MG63 (cell line): ENCODE measurements around the gene CDS2. TPM values are rescaled to one million over a fixed set of nuclear protein-coding genes. Genes with fewer than 3 reads are reported as not detected.
A peak's percentile ranks its signal among the peaks of the same experiment; 100 is the strongest.

Experiments used
- DNase-seq: peaks from one replicate; pipeline ENCODE4 v3.0.0-alpha.2; 2020
- H3K27me3 ChIP-seq: fragments of 250-450 bp; sonication (Bioruptor Pico); 2 replicates; pipeline ENCODE4 v1.5.1; 2020; ENCODE audit warnings: mild to moderate bottlenecking, moderate library complexity
- H3K36me3 ChIP-seq: fragments of 250-450 bp; sonication (Bioruptor Pico); 2 replicates; pipeline ENCODE4 v1.5.1; 2020; ENCODE audit warnings: mild to moderate bottlenecking, moderate library complexity
- H3K4me3 ChIP-seq: fragments of 250-450 bp; sonication (Bioruptor Pico); 2 replicates; pipeline ENCODE4 v1.5.1; 2020; ENCODE audit warnings: mild to moderate bottlenecking, moderate library complexity
- H3K9me3 ChIP-seq: fragments of 250-450 bp; sonication (Bioruptor Pico); 2 replicates; pipeline ENCODE4 v1.5.1; 2020; ENCODE audit warnings: mild to moderate bottlenecking, moderate library complexity
- total RNA-seq: library from RNA; depleted of rRNA; stranded (reverse); fragments of >200 nt; shearing (Covaris generic); gene quantifications from 2 replicates; pipeline ENCODE4 v1.2.3, GENCODE V29; 2014; ENCODE audit warnings: low replicate concordance

CDS2 gene
- total RNA-seq, 1 experiment from 2014 or later: 4.0 TPM

DNA sequence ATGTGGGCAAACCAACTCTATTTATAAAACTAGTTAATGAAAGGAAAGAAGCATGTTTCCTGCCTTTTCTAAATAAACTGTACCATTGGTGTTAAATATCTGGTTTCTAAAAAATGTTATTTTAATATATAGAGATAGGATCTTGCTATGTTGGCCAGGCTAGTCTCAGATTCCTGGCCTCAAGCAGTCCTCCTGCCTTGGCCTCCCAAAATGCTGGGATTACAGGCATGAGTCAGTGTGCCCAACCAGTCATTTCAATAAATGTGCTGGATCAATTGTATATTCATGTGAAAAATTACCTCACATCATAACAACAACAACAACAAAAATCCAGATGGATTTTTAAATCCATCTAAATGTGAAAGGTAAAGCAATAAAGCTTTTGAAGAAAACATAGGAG lies 80.3 kb downstream of the CDS2 start:
- Histone ChIP-seq H3K27me3 (no peaks in the 10 kb centered on the region), H3K4me3 (no peak overlapping the region), H3K9me3 (no peaks in the 10 kb centered on the region), H3K36me3 (no peaks in the 10 kb centered on the region)
- no peak for DNase-seq

DNA sequence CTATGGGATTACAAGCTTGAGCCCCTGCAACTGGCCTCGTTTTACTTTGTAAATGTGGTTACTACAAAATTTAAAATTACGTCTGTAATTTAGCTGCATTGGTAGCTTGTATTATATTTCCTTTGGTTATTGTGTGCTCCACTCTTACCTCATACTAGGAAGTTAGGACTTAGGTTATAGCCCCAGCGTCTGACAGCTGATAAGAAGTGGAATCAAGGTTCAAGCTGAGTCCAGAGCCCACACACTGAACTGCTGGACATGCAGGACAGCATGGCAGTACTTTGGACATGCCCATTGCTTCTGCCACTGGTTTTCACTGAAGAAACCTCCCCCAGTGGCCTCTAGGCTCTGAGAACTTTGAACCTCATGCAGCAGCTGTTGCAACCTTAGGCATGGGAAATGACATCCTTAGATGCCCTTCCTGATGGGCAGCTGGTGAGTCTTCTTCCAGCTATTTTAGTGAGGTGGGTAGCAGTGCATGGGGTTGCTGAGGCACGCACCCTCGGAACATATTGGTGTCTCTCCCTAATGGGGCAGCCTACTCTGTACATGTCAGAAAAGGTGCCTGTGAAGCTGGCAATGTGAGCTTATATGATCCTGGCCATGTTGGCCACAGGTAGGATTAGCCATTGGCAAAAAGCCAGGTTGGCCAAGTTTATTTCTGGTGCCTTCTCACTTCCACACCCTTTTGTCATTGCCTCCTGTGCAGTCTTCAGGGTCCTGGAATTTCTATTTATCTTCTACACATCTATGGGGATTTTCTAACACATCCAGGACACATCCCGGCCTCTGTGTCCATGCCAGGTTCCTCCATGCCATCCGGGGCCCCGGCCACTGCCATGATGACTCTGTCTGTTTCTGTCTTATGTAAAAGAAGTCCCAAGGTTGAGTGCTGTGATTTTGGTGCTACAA lies 85.3 kb downstream of the CDS2 start:
- no peaks in the 10 kb centered on the region for H3K9me3 ChIP-seq
- no peak for DNase-seq
- no peak overlapping the region for H3K4me3 ChIP-seq
- H3K36me3 ChIP-seq: no peaks in the 10 kb centered on the region; the same call in 1 of the 2 replicates
- no peaks in the 10 kb centered on the region for H3K27me3 ChIP-seq

DNA sequence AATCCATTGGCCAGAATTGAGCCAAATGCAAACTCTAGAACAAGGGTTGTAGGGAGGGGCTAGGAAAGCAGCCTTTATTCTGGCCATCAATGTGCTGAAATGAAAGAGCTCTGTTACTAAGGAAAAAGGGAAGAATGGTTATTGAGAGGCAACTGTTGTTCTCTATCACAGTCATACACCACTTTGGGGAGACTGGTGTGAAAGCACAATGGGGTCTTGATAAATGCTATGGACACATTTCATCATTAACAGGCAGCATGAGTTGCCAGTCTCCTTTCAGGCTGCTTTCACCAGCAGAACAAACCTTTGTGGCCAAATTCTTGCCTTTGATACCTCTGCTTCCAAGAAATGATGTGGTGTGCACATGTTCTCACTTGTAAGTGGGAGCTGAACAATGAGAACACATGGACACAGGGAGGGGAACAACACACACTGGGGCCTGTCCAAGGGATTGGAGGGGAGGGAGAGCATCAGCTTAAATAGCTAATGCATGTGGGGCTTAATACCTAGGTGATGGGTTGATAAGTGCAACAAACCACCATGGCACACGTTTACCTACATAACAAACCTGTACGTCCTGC lies 86.2 kb downstream of the CDS2 start:
- H3K9me3 ChIP-seq: no peaks in the 10 kb centered on the region
- no peak for DNase-seq
- H3K4me3 ChIP-seq: no peak overlapping the region
- H3K36me3 ChIP-seq: no peaks in the 10 kb centered on the region; the same call in 1 of the 2 replicates
- no peaks in the 10 kb centered on the region for H3K27me3 ChIP-seq

DNA sequence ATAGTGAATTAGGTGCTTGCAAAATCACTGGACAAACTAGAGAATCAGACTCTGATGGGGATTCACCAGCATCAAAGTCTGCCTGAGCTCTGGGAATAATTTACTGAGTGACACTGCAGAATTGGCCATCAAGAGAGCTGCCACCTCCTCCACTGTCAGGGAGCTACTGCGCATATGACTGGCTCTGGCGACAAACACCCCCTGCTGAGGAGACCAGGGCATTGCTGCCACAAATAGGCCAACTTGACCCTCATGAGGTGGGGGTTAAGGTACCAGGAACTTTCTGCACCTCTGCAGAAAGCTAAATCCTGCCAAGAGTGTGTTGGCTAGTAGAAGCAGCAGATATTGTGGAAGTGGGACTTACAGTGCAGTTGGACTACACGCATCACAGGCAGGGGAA lies 88.0 kb downstream of the CDS2 start:
- DNase-seq: no peak
- no peak overlapping the region for H3K4me3 ChIP-seq
- no peaks in the 10 kb centered on the region for H3K9me3 ChIP-seq
- H3K27me3 ChIP-seq: no peaks in the 10 kb centered on the region
- no peaks in the 10 kb centered on the region; the same call in 1 of the 2 replicates for H3K36me3 ChIP-seq

DNA sequence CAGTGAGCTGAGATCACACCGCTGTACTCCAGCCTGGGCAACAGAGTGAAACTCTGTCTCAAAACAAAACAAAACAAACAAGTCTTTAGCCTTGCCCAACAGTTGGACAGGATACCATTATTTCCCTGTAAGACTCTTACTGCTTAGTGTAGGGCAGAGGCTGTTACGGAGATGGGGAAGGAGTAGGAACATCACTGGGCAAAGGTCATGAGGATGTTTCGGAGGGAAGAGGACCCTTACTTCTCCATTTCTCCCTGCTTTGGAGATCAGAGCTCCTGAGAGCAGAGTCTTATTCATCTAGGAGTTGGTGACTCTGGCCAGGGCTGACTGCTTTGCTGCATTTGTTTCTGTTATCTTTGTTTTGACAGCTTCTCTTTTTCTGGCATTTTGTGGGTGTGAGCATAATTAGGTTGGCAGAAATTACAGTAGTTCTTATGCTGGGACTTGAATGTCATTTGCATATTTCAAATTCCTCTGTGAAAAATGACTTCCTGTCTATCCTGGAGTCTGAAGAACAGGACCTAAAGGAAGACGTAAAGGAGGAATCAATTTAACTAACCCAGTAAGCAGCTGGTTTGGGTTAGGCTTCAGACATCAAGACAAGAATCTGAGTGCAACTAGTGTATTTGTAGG lies 89.0 kb downstream of the CDS2 start:
- Histone ChIP-seq H3K4me3 (no peak overlapping the region), H3K9me3 (no peaks in the 10 kb centered on the region), H3K36me3 (no peaks in the 10 kb centered on the region; the same call in 1 of the 2 replicates), H3K27me3 (no peaks in the 10 kb centered on the region)
- DNase-seq: no peak

DNA sequence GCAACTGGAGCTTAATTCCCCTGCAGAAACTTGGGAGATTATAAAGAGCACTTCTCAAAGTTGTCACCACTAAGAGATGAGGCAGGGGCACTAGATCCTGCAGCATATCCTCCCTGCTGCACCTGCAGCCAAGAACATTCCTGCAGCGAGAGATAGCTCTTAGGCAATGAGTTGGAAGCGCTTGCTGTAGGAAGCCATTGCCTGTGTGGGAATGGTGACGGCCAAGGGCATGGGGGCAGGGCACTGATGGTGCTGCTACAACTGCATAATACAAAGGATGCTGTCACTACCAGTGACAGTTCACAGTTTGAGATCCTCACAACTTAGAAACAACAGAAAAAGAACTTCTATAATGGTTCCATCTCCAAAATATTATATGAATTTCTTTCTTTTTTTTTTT lies 89.9 kb downstream of the CDS2 start:
- no peaks in the 10 kb centered on the region for H3K9me3 ChIP-seq
- no peaks in the 10 kb centered on the region for H3K27me3 ChIP-seq
- H3K36me3 ChIP-seq: no peaks in the 10 kb centered on the region; the same call in 1 of the 2 replicates
- DNase-seq: no peak
- no peak overlapping the region for H3K4me3 ChIP-seq

DNA sequence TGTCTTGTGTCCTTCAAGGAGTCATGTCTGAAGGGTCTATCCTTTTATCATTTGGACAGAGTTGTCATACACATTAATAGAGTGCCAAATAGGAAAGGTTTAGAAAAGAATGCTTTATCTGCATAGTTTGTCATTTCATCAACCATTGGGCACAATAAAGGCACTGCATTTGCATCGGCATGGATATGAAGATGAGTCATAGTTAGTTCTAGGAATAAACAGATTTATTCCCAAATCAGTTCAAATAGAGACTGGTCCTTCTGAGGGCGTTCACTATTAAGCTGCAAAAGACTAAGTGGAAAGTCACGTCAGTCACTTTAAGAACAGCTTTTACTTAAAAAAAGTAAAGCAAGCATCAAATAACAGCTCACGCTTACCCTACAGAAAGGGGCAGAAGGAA lies 90.8 kb downstream of the CDS2 start:
- Histone ChIP-seq H3K4me3 (no peak overlapping the region), H3K27me3 (no peaks in the 10 kb centered on the region), H3K9me3 (no peaks in the 10 kb centered on the region), H3K36me3 (no peaks in the 10 kb centered on the region)
- DNase-seq: no peak

DNA sequence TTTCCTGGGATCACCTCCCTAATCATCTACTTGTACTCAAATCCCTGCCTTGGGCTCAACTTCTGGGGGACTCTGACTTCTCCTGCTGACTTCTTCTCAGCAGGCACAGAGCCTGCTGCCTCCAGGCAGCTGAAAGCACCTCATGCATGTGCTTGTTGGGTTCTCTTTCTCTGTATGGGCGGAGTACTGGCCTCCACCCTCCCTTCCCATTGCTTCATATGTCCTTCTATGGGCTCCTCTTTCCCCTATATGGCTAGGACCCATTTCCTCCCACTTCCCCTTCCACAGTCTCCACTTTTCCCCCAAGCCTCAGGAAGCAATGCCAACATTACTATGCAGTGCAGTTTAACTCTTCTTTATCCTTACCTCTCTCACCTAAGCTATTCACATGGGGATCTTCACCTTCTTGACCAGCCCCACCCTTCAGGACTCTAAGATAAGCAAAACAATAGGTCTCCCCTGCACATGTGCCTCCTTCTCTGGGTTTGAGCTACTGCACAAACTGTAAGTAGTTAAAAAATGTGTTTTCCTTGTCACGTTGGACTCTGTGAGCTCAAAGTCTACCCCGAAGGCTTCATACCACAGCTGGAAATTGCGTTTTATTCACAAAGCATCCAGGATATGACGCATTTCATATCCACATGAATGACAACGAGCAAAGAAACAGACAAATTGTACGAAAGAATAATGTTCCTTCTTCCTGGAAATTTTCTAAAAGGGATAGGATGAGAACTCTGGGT lies 93.7 kb downstream of the CDS2 start:
- Histone ChIP-seq H3K9me3 (no peaks in the 10 kb centered on the region), H3K36me3 (no peaks in the 10 kb centered on the region), H3K4me3 (no peak overlapping the region), H3K27me3 (no peaks in the 10 kb centered on the region)
- no peak for DNase-seq

DNA sequence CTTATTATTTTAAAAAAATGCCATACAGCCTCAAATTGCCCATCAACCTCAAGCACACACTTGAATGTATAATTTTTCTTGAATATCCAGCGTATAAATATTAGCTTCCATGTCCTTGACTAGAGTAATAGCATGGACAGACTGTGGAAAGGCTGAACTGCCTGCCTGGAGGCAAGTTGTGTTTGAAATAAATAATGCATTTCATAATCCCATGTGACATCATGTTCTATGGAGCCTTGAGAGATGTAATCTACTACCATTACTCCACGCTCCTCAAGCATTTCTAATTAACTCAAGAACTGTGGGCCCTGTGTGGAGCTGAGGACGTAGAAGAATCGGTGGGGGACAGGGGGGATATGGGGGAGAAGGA lies 94.2 kb downstream of the CDS2 start:
- Histone ChIP-seq H3K4me3 (no peak overlapping the region), H3K36me3 (no peaks in the 10 kb centered on the region), H3K9me3 (no peaks in the 10 kb centered on the region), H3K27me3 (no peaks in the 10 kb centered on the region)
- DNase-seq: no peak

DNA sequence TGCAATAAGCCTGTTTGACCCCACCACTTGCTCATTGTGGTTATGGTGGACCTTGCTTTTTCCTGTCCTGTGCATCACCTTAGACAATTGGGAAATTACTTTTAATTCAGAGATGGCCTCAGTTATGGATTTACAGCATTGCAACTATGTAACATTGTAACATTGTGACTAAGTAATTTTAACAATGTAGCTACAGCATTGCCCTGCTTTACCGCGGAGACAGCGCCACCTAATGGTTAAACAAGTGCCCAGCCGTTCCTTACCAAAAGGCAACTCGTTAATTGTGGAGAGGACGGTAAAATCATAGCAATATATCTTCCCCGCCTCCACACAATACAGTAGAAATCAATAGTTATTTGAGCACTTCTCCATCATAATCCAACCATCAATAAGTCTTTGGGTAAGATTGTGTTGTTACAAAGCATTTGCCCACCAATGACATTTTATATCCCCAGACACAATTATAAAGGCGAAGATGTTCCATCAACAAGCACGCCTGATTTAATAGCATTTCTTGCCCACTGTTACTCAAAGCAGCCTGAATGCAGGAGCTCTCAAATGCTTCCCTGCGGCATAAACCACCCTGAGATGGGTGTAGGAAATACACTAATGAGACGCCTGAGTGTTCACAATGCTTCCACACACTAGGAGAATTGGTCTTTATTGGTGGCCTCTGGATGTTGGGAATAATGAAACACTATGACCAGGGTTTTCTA lies 96.3 kb downstream of the CDS2 start:
- no peaks in the 10 kb centered on the region for H3K36me3 ChIP-seq

DNA sequence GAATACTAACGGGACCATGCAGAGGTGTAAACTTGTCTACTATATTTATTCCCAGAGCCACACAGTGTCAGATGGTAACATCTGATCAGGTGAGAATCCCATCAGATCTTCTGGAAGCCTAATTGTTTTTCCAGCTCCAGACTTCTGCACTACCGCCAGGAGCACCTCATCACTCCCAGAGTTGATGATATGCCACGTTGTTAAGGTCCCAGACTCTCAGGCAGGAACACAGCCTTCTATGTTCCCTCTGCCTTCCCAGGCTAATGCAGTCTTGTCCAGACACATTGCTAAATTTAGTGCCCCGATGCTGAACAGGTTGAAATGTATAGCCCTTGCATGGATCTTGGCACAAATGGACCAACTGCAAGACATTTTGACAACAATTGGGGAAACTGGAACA lies 103.7 kb downstream of the CDS2 start:
- H3K4me3 ChIP-seq: no peak overlapping the region

More for the DNA sequence above, 96.3 kb downstream of the CDS2 start:
- Histone ChIP-seq H3K9me3 (no peaks in the 10 kb centered on the region), H3K4me3 (no peak overlapping the region), H3K27me3 (no peaks in the 10 kb centered on the region)
- DNase-seq: peak; percentile 34

DNA sequence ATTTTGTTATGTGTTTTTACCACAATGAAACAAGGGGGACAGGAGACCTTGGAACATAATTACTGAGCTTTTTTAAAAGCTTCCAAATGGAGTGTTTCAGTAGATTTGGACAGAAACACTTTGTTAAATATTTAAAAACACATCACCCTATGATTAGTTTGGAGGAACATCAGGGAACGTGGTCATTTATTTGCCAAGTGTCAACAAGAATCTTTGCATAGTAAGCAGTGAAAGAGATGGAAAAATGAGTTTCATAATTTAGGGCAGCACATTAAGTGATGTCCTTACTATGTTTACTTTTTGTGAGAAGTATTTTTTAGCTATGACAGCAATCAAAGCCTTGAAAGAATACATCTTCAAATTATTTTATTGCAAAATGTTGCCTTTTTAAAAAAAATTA lies 107.3 kb downstream of the CDS2 start:
- H3K4me3 ChIP-seq: no peak overlapping the region
- no peaks in the 10 kb centered on the region for H3K36me3 ChIP-seq
- H3K27me3 ChIP-seq: no peaks in the 10 kb centered on the region
- H3K9me3 ChIP-seq: no peaks in the 10 kb centered on the region
- no peak for DNase-seq

More for the DNA sequence above, 103.7 kb downstream of the CDS2 start:
- H3K9me3 ChIP-seq: no peaks in the 10 kb centered on the region
- no peaks in the 10 kb centered on the region for H3K27me3 ChIP-seq
- no peak for DNase-seq
- no peaks in the 10 kb centered on the region for H3K36me3 ChIP-seq

DNA sequence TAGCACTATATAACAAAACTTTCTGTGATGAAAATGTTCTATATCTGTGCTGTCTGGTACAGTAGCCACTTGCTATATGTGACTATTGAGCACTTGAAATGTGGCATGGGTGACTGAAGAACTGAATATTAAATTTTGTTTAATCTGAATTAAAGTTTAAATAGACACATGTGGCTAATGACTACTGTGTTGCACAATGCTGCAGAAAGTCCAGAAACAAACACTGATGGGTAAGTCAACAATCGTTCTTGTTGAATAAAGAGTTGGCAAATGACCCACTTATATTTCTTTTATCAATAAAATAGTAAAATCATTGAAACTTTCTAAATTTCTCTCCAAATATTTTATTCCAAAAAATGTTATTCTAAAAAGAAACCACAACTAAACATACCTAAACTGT lies 108.2 kb downstream of the CDS2 start:
- no peaks in the 10 kb centered on the region for H3K36me3 ChIP-seq
- no peaks in the 10 kb centered on the region for H3K27me3 ChIP-seq
- no peaks in the 10 kb centered on the region for H3K9me3 ChIP-seq
- no peak for DNase-seq
- no peak overlapping the region for H3K4me3 ChIP-seq
